ENCODE results near the gene ATP6V1E1.

ATP6V1E1 gene

GRCh38 chr22:17665248-17665647, 36.7 kb upstream of the ATP6V1E1 start:
- TF ChIP-seq CTCF (IDR thresholded peaks at IDR 0.05; ENCODE audit: low read depth, low read length, missing control alignments): no peak
- H3K4me3 ChIP-seq (ENCODE audit: low read depth, low read length): no peak overlapping the region
- H3K27ac ChIP-seq: no peak overlapping the region
- in situ Hi-C loops (cut with HindIII; ENCODE audit: low pct_ligation_motif_present, low sequenced_read_pairs): no loop called here
- no peaks in the 10 kb centered on the region for H3K27me3 ChIP-seq (replicated peaks)
- H3K36me3 ChIP-seq (replicated peaks): peaks cover 24% of the 10 kb centered on the region
- no peak for DNase-seq

- H3K36me3 ChIP-seq (replicated peaks): peaks cover 24% of the 10 kb centered on the region
- no peak overlapping the region for H3K4me3 ChIP-seq (ENCODE audit: low read depth, low read length)
- no peak for DNase-seq
- in situ Hi-C loops (cut with HindIII; ENCODE audit: low pct_ligation_motif_present, low sequenced_read_pairs): no loop called here
- no peak overlapping the region for H3K27ac ChIP-seq
- no peaks in the 10 kb centered on the region for H3K27me3 ChIP-seq (replicated peaks)
- TF ChIP-seq CTCF (IDR thresholded peaks at IDR 0.05; ENCODE audit: low read depth, low read length, missing control alignments): no peak
Observed at GRCh38 chr22:17664414-17665055, 36.0 kb upstream of the ATP6V1E1 start.

- no peak for DNase-seq
- TF ChIP-seq CTCF (IDR thresholded peaks at IDR 0.05; ENCODE audit: low read depth, low read length, missing control alignments): no peak
- in situ Hi-C loops (cut with HindIII; ENCODE audit: low pct_ligation_motif_present, low sequenced_read_pairs): no loop called here
- Histone ChIP-seq H3K27ac (no peak overlapping the region), H3K4me3 (ENCODE audit: low read depth, low read length) (no peak overlapping the region), H3K27me3 (replicated peaks) (no peaks in the 10 kb centered on the region), H3K36me3 (replicated peaks) (peaks cover 21% of the 10 kb centered on the region)
Observed at GRCh38 chr22:17656870-17657395, 28.4 kb upstream of the ATP6V1E1 start.

GRCh38 chr22:17655289-17655688, 26.7 kb upstream of the ATP6V1E1 start:
- no peaks in the 10 kb centered on the region for H3K27me3 ChIP-seq (replicated peaks)
- no peak overlapping the region for H3K27ac ChIP-seq
- in situ Hi-C loops (cut with HindIII; ENCODE audit: low pct_ligation_motif_present, low sequenced_read_pairs): no loop called here
- no peak overlapping the region for H3K4me3 ChIP-seq (ENCODE audit: low read depth, low read length)
- H3K36me3 ChIP-seq (replicated peaks): peaks cover 13% of the 10 kb centered on the region
- no peak for DNase-seq
- no peak for TF ChIP-seq CTCF (IDR thresholded peaks at IDR 0.05; ENCODE audit: low read depth, low read length, missing control alignments)

GRCh38 chr22:17648569-17648968, 20.0 kb upstream of the ATP6V1E1 start:
- Histone ChIP-seq H3K27ac (no peak overlapping the region), H3K4me3 (ENCODE audit: low read depth, low read length) (no peak overlapping the region), H3K27me3 (replicated peaks) (no peaks in the 10 kb centered on the region), H3K36me3 (replicated peaks) (no peaks in the 10 kb centered on the region)
- no peak for DNase-seq
- in situ Hi-C loops (cut with HindIII; ENCODE audit: low pct_ligation_motif_present, low sequenced_read_pairs): no loop called here
- TF ChIP-seq CTCF (IDR thresholded peaks at IDR 0.05; ENCODE audit: low read depth, low read length, missing control alignments): no peak

GRCh38 chr22:17647991-17648390, 19.4 kb upstream of the ATP6V1E1 start:
- H3K36me3 ChIP-seq (replicated peaks): no peaks in the 10 kb centered on the region
- no peak for TF ChIP-seq CTCF (IDR thresholded peaks at IDR 0.05; ENCODE audit: low read depth, low read length, missing control alignments)
- in situ Hi-C loops (cut with HindIII; ENCODE audit: low pct_ligation_motif_present, low sequenced_read_pairs): no loop called here
- no peaks in the 10 kb centered on the region for H3K27me3 ChIP-seq (replicated peaks)
- H3K27ac ChIP-seq: no peak overlapping the region
- H3K4me3 ChIP-seq (ENCODE audit: low read depth, low read length): no peak overlapping the region
- DNase-seq: no peak
